ENCODE results near the gene CELA2B. TPM values are rescaled to one million over a fixed set of nuclear protein-coding genes. Genes with fewer than 3 reads are reported as not detected.
"Not testable (repeated sequence)": the region's sequence is repeated elsewhere in the genome, so short reads cannot be mapped to it uniquely, and the experiment has no call there.

Gene CELA2B
- total and polyA plus RNA-seq, 9 donors: 0.33 to 0.46 (median 0.36) TPM; not detected in 6

GRCh38 chr1:15456313-15456954, 19.5 kb upstream of the CELA2B start, which contains the start of gene CELA2A:
CELA2A (plus strand) TSS chr1:15456732; CDS start chr1:15456754, 22 bp downstream.
- intact Hi-C loops (cut with DNase I): no loop called here
- H3K4me1 ChIP-seq (ENCODE audit: insufficient read depth): no peaks in the 10 kb centered on the region
- 58 to 77% (median 71%) methylated on average over 8 of the region's 8 CpGs for WGBS, 3 donors
- no peak for DNase-seq
- no peak within 1 kb of the TSS for H3K4me3 ChIP-seq
- H3K36me3 ChIP-seq: no peaks in the 10 kb centered on the region
- no peaks in the 10 kb centered on the region for H3K9me3 ChIP-seq
- H3K27ac ChIP-seq: no peak within 1 kb of the TSS
- TF ChIP-seq EP300 (IDR thresholded peaks at IDR 0.05) (no peak), CTCF (IDR thresholded peaks at IDR 0.05) (no peak), POLR2A (IDR thresholded peaks at IDR 0.05) (no peak)
- no peaks in the 10 kb centered on the region for H3K27me3 ChIP-seq

GRCh38 chr1:15457585-15457984, 18.3 kb upstream of the CELA2B start:
- intact Hi-C loops (cut with DNase I): no loop called here

GRCh38 chr1:15458388-15458787, 17.5 kb upstream of the CELA2B start:
- H3K4me3 ChIP-seq; H3K4me1 ChIP-seq (ENCODE audit: insufficient read depth); H3K27me3 ChIP-seq; H3K27ac ChIP-seq; intact Hi-C loops (cut with DNase I); DNase-seq; H3K36me3 ChIP-seq; H3K9me3 ChIP-seq: not testable (repeated sequence)
- WGBS, 3 donors: 76 to 90% (median 83%) methylated on average over 4 of the region's 4 CpGs

More at GRCh38 chr1:15457585-15457984, 18.3 kb upstream of the CELA2B start:
- no peaks in the 10 kb centered on the region for H3K9me3 ChIP-seq
- H3K27me3 ChIP-seq: no peaks in the 10 kb centered on the region
- TF ChIP-seq POLR2A (IDR thresholded peaks at IDR 0.05) (no peak), CTCF (IDR thresholded peaks at IDR 0.05) (no peak)
- WGBS, 3 donors: 79 to 83% (median 79%) methylated on average over 2 of the region's 2 CpGs
- no peaks in the 10 kb centered on the region for H3K4me1 ChIP-seq (ENCODE audit: insufficient read depth)
- no peak overlapping the region for H3K4me3 ChIP-seq
- H3K36me3 ChIP-seq: no peaks in the 10 kb centered on the region
- DNase-seq: no peak
- no peak overlapping the region for H3K27ac ChIP-seq

- DNase-seq: no peak
- Histone ChIP-seq H3K4me3 (no peak overlapping the region), H3K27me3 (no peaks in the 10 kb centered on the region), H3K27ac (no peak overlapping the region), H3K9me3 (no peaks in the 10 kb centered on the region), H3K4me1 (ENCODE audit: insufficient read depth) (no peaks in the 10 kb centered on the region), H3K36me3 (no peaks in the 10 kb centered on the region)
- TF ChIP-seq CTCF (IDR thresholded peaks at IDR 0.05) (no peak), EP300 (IDR thresholded peaks at IDR 0.05) (no peak), POLR2A (IDR thresholded peaks at IDR 0.05) (no peak)
- intact Hi-C loops (cut with DNase I): no loop called here
- 50 to 58% (median 51%) methylated on average over 10 of the region's 10 CpGs for WGBS, 3 donors
Observed at GRCh38 chr1:15459771-15460707, 15.9 kb upstream of the CELA2B start.

- Histone ChIP-seq H3K4me1 (ENCODE audit: insufficient read depth) (no peaks in the 10 kb centered on the region), H3K9me3 (no peaks in the 10 kb centered on the region), H3K4me3 (no peak overlapping the region), H3K36me3 (no peaks in the 10 kb centered on the region), H3K27me3 (no peaks in the 10 kb centered on the region), H3K27ac (no peak overlapping the region)
- intact Hi-C loops (cut with DNase I): no loop called here
- no peak for TF ChIP-seq EP300 (IDR thresholded peaks at IDR 0.05)
- TF ChIP-seq POLR2A (IDR thresholded peaks at IDR 0.05): no peak
- no peak for TF ChIP-seq CTCF (IDR thresholded peaks at IDR 0.05)
- DNase-seq: no peak
- 87 to 92% (median 90%) methylated on average over 9 of the region's 9 CpGs for WGBS, 3 donors
Observed at GRCh38 chr1:15460708-15461095, 15.2 kb upstream of the CELA2B start.

- H3K9me3 ChIP-seq; H3K27me3 ChIP-seq; H3K4me1 ChIP-seq (ENCODE audit: insufficient read depth); H3K4me3 ChIP-seq; H3K27ac ChIP-seq; DNase-seq; H3K36me3 ChIP-seq; intact Hi-C loops (cut with DNase I): not testable (repeated sequence)
- WGBS, 3 donors: 71 to 76% (median 72%) methylated on average over 13 to 15 of the region's 15 CpGs
Observed at GRCh38 chr1:15463064-15463800, 12.7 kb upstream of the CELA2B start.

GRCh38 chr1:15463926-15464322, 12.0 kb upstream of the CELA2B start:
- 94 to 97% (median 96%) methylated on average over 5 of the region's 5 CpGs for WGBS, 3 donors
- DNase-seq; H3K36me3 ChIP-seq; intact Hi-C loops (cut with DNase I); H3K9me3 ChIP-seq; H3K27me3 ChIP-seq; H3K4me3 ChIP-seq; H3K4me1 ChIP-seq (ENCODE audit: insufficient read depth); H3K27ac ChIP-seq: not testable (repeated sequence)
